Stimulated activated CD8-positive, alpha-beta memory T cell treated with anti-CD3 and anti-CD28 coated beads, Interleukin-2, amount 100 ng/mL, for 48 hours (primary cell): ENCODE measurements around the gene RAET1E.
"Not testable (repeated sequence)": the region's sequence is repeated elsewhere in the genome, so short reads cannot be mapped to it uniquely, and the experiment has no call there.

Experiments
- DNase-seq, 2 donors: peaks; one replicate each; pipeline ENCODE4 v3.0.0-alpha.2; 2020; ENCODE audit warnings: low read depth in 2 of 2

Gene RAET1E

GRCh38 chr6:149910721-149911151 is 12.8 kb upstream of the RAET1E start:
- DNase-seq = no peak

- DNase-seq = no peak
Observed at GRCh38 chr6:149909701-149910470, 12.0 kb upstream of the RAET1E start.

GRCh38 chr6:149908480-149908879 is 10.6 kb upstream of the RAET1E start:
- not testable (repeated sequence) for DNase-seq

- no peak for DNase-seq
Observed at GRCh38 chr6:149907317-149907716, 9.4 kb upstream of the RAET1E start.

- no peak for DNase-seq
Observed at GRCh38 chr6:149906405-149906804, 8.5 kb upstream of the RAET1E start.

- no peak for DNase-seq
Observed at GRCh38 chr6:149905911-149906371, 8.0 kb upstream of the RAET1E start.

- DNase-seq = no peak
Observed at GRCh38 chr6:149905371-149905910, 7.5 kb upstream of the RAET1E start.

- DNase-seq = no peak
Observed at GRCh38 chr6:149904661-149905370, 6.9 kb upstream of the RAET1E start.

GRCh38 chr6:149903938-149904611 is 6.2 kb upstream of the RAET1E start:
- no peak for DNase-seq

GRCh38 chr6:149901444-149902140 is 3.7 kb upstream of the RAET1E start:
- DNase-seq = no peak

GRCh38 chr6:149900620-149901443 is 2.9 kb upstream of the RAET1E start:
- DNase-seq = no peak

- DNase-seq = no peak
Observed at GRCh38 chr6:149899926-149900619, 2.2 kb upstream of the RAET1E start.

- DNase-seq = no peak
Observed at GRCh38 chr6:149899486-149899885, 1.6 kb upstream of the RAET1E start.

GRCh38 chr6:149898966-149899365 is 1.1 kb upstream of the RAET1E start:
- no peak for DNase-seq

- no peak for DNase-seq
Observed at GRCh38 chr6:149897015-149897697, 757 bp downstream of the RAET1E start.

GRCh38 chr6:149896491-149896890 is 1.4 kb downstream of the RAET1E start:
- DNase-seq = no peak

- DNase-seq = peak in 1 of 2 donors; percentile 4
Observed at GRCh38 chr6:149895833-149896271, 2.1 kb downstream of the RAET1E start.

- DNase-seq = no peak
Observed at GRCh38 chr6:149895048-149895590, 2.8 kb downstream of the RAET1E start.

GRCh38 chr6:149891864-149892263 is 6.0 kb downstream of the RAET1E start:
- DNase-seq = not testable (repeated sequence)
